GM04503 (cell line): ENCODE measurements around the gene CPNE6.
"Not testable (repeated sequence)": the region's sequence is repeated elsewhere in the genome, so short reads cannot be mapped to it uniquely, and the experiment has no call there.

Source experiments
- DNase-seq: peaks from one replicate; pipeline ENCODE4 v3.0.0-alpha.2; 2012; ENCODE audit warnings: low read depth

CPNE6 gene

DNA sequence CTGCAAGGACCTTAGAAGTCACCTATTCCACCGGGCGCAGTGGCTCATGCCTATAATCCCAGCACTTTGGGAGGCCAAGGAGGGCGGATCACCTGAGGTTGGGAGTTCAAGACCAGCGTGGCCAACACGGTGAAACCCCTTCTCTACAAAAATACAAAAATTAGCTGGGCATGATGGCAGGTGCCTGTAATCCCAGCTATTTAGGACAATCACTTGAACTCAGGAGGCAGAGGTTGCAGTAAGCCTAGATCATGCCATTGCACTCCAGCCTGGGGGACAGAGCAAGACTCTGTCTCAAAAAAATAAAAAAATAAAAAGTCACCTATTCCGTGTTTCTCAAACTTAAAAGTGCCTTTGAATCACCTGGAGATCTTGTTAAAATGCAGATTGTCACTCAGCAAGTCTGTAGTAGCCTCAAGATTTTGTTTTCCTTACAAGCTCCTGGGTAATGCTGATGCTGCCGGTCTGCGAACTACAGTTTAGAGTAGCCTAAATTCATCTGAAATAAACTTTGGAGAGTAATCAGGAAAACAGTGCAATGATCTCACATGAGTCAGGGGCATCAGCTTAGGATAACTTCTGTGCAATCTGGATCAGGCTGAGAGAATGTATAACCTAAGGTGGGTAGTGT lies 34.4 kb downstream of the CPNE6 start:
- DNase-seq, result not testable (repeated sequence)

DNA sequence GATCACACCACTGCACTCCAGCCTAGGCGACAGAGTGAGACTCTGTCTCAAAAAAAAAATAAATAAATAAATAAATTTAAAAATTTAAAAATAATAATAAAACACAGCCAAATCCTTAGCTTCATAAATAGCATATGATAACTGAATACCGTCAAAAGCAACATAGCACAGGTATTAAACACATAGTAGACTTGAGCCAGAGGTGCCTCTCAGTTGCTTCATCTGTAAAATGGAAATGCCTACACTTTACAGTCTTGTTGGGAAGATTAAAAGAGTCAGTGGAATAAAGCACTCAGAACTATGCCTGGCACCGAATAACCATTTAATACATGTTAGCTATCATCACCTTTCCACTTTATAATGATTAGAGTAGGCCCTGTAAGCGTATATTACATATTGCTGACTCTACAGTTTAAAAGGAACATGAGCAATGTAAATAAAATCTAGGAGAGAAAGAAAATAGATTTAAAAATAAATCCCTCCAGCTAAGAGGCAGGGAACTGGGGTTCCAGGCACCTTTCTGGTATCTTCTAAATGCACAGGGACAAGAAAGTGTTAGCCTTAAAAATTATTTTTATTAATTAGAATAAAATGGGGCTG lies 35.4 kb downstream of the CPNE6 start:
- no peak for DNase-seq

DNA sequence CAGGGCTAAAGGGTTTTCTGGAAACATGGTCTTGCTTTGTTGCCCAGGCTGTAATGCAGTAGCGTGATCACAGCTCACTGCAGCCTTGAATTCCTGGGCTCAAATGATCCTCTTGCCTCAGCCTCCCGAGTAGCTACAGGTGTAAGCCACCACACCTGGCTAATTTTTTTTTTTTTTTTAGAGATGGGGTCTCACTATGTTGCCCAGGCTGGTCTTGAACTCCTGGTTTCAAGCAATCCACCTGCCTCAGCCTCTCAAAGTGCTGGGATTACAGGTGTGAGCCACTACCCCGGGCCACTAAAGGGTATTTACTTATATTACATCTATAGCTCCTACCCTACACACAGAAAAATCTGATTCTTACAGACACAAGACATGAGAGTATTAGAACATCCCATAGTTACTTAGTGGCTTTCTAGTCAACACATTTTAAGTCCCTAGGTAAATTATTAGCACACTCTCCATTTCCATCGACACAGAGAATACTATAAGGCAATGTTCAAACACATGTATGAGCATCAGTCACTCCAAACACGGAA lies 37.0 kb downstream of the CPNE6 start:
- DNase-seq, result no peak

- DNase-seq, result no peak
Observed at GRCh38 chr14:24110060-24110459, 38.7 kb downstream of the CPNE6 start.

DNA sequence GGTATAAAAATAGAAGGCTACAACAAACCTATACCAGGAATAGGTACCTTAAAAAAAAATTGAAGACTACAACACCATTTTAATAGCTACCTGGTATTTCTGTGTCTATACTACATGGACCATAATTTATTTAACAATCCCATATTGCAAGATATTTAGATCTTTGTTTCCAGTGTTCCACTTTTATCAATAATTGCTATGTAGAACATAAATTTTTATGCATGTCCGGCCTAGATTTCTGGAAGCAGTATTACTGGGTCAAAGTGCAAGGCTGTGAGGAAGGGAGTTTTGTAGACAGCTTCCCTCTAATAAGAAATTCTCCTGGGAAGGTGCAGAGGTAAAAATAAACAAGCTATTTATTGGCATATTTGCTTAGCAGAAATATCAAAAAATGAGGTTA lies 39.2 kb downstream of the CPNE6 start:
- no peak for DNase-seq

GRCh38 chr14:24113379-24113800 lies 42.0 kb downstream of the CPNE6 start:
- no peak for DNase-seq

DNA sequence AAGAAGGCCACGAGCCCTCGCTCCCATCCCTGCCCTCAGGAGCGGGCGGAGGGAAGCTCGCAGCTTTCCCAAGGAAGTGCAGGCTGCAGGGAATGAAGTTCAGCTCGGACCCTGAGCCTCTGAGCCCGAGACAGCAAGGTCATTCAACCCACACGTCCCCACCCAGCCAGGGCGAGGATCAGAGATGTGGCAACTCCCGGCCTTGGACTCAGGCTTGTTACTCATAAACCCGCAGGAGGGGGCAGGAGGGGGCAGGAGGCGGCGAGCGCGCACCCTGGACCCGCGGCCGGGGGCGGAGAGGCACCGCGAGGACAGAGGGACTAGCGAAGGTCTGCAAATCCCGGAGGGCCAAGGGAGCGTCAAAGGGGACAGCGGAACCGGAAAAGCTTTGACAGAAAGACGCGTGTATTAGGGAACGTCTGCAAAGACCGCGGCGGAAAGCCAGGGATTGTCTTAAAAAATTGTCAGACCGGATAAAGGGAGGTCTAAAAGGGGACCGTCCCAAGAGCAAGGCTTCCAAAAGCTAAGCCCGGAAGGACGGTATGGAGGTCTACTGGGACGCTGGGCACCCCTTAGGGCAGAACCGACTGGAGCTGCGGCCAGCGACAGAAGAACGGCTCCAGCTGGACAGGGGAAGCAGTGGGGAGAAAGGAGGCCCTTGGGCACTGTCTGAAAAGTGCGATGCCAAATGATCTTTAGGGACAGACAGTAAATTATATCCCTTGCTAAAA lies 42.6 kb downstream of the CPNE6 start:
- peak; percentile 74 for DNase-seq

- peak; percentile 98 for DNase-seq
Observed at GRCh38 chr14:24114532-24115421, 43.4 kb downstream of the CPNE6 start, which contains the start of the genes DCAF11 and NRL. DCAF11 (plus strand) TSS chr14:24114777; CDS start chr14:24115595, 818 bp downstream. NRL (minus strand) TSS chr14:24114949; CDS start chr14:24082848, 32,101 bp downstream.

DNA sequence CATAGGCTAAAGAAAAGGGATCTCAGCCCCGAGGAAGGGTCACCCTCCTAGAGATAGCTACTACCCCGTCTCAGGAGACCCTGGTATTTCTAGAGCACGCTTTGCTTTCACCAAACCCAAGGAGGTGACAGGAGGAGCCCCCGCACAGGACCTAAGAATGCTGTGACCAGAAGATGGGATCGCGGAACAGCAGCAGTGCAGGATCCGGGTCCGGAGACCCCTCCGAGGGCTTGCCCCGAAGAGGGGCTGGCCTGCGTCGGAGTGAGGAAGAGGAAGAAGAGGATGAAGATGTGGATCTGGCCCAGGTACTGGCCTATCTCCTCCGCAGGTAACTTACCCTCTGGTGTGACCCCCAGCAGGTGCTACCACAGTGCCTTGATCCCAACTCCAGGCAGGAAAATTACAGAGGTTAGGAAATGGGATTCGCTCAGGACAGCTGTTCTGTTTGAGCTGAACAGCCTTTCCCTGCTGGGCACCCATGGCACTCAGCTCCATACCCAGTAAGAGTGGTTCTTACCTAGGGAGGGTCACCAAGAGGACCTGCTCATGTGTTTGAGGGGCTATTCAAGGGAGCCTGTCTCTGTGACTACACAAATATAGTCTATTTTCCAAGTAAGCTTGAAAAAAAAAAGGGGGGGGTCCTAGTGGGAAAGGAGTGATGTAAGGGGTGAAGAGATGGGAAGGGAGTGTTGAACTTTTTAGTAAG lies 44.2 kb downstream of the CPNE6 start:
- DNase-seq, result no peak

- DNase-seq, result no peak
Observed at GRCh38 chr14:24116128-24116814, 44.9 kb downstream of the CPNE6 start.

- DNase-seq, result no peak
Observed at GRCh38 chr14:24117179-24117578, 45.8 kb downstream of the CPNE6 start.

- no peak for DNase-seq
Observed at GRCh38 chr14:24119691-24120090, 48.3 kb downstream of the CPNE6 start.

DNA sequence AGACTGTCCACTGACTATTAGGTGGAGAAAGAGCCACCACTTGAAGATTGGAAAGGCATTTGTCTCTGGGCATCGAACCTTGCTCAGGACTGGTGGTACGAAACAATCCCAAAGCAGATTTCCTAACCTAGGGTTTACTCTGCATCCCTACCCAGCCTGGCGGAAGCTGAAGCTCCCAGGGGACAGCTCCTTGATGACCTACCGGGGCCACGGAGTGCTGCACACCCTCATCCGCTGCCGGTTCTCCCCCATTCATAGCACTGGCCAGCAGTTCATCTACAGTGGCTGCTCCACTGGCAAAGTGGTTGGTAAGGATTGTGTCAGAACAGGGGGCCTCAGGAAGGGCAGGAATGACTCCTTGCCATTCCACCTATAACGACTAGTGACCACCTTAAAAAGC lies 49.8 kb downstream of the CPNE6 start:
- DNase-seq, result no peak

- no peak for DNase-seq
Observed at GRCh38 chr14:24122416-24122815, 51.1 kb downstream of the CPNE6 start.

- DNase-seq, result no peak
Observed at GRCh38 chr14:24122898-24123297, 51.5 kb downstream of the CPNE6 start.

GRCh38 chr14:24123424-24124417 lies 52.4 kb downstream of the CPNE6 start:
- DNase-seq, result no peak

- no peak for DNase-seq
Observed at GRCh38 chr14:24126939-24127338, 55.6 kb downstream of the CPNE6 start.

DNA sequence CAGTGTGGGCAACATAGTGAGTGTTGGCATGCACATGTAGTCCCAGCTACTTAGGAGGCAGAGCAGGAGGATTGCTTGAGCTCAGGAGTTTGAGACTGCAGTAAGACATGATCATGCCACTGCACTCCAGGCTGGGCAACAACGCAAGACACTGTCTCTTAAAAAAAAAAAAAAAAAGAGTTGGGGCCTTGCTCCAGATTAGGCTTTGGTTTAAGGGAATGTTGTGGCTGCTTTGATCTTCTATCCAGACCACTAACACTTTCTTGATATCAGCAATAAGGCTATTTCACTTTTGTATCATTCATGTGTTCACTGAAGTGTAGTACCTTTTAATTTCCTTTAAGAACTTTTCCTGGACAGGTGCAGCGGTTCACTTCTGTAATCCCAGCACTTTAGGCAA lies 56.3 kb downstream of the CPNE6 start:
- no peak for DNase-seq
